ENCODE results near the gene ZNF664. TPM values are rescaled to one million over a fixed set of nuclear protein-coding genes. Genes with fewer than 3 reads are reported as not detected.

The ZNF664 gene
- total and polyA plus RNA-seq, 10 of the 15 experiments (the other 5 are each of a cell fraction or from before 2014, with no cell fraction given) = 1.8 to 65.6 (median 30.8) TPM

- H3K36me3 ChIP-seq (ENCODE audit: control insufficient read depth in 2 of 2, insufficient read depth in 2 of 2, low read length in 1 of 2) = peaks cover 4 to 6% of the 10 kb centered on the region in 2 experiments
- SMC1A ChIA-PET (ENCODE audit: uncharacterized antibody, unreplicated experiment) = interaction anchor here (3.1 kb wide), 1 partner anchor 12 kb away, joined by 11 read pairs; no protein-coding TSS in a partner anchor
- in situ Hi-C loops (cut with MboI) = no loop called here
- RAD21 ChIA-PET (ENCODE audit: unreplicated experiment) = no interaction called here
- H3K27ac ChIP-seq (ENCODE audit: control insufficient read depth, insufficient read depth) = no peak overlapping the region
- H3K4me2 ChIP-seq (ENCODE audit: control insufficient read depth, insufficient read depth) = no peak overlapping the region
- no peaks in the 10 kb centered on the region for H3K79me2 ChIP-seq (ENCODE audit: control insufficient read depth, insufficient read depth, low read length)
- H4K20me1 ChIP-seq (ENCODE audit: control insufficient read depth, insufficient read depth) = no peaks in the 10 kb centered on the region; the same call in 1 of the 2 replicates
- intact Hi-C loops (cut with micrococcal nuclease; ENCODE audit: unreplicated experiment) = no loop called here
- DNase-seq (ENCODE audit: low read depth, low spot score) (no peak), ATAC-seq (no peak), FAIRE-seq (no peak)
- no peak for TF ChIP-seq YY1 (IDR thresholded peaks at IDR 0.05; ENCODE audit: low read depth, low read length)
- TF ChIP-seq TBL1XR1 (IDR thresholded peaks at IDR 0.05; ENCODE audit: low read depth, low read length) = no peak
- no peak for TF ChIP-seq KDM1A (IDR thresholded peaks at IDR 0.05; ENCODE audit: borderline replicate concordance)
- TF ChIP-seq ASH2L (IDR thresholded peaks at IDR 0.05; ENCODE audit: borderline replicate concordance, low read depth) = no peak
- no peak for TF ChIP-seq CHD1 (IDR thresholded peaks at IDR 0.05; ENCODE audit: low read depth, low read length)
- TF ChIP-seq MYB (IDR thresholded peaks at IDR 0.05; ENCODE audit: borderline replicate concordance, low read depth, low read length) = no peak
- TF ChIP-seq SREBF2 (IDR thresholded peaks at IDR 0.05; ENCODE audit: low read length) = no peak
- TF ChIP-seq USF2 (IDR thresholded peaks at IDR 0.05; ENCODE audit: borderline replicate concordance, low read depth, low read length) = no peak
- TF ChIP-seq CBX5 (IDR thresholded peaks at IDR 0.05; ENCODE audit: low read depth) = no peak
- TF ChIP-seq ELK1 (IDR thresholded peaks at IDR 0.05; ENCODE audit: low read depth, low read length) = no peak
- TF ChIP-seq CBX3 (IDR thresholded peaks at IDR 0.05; ENCODE audit: borderline replicate concordance, low read depth) = no peak
- TF ChIP-seq ESRRA (IDR thresholded peaks at IDR 0.05; ENCODE audit: low read length) = no peak
- no peak for TF ChIP-seq PAX8 (IDR thresholded peaks at IDR 0.05)
- no peak for TF ChIP-seq SMARCA5 (IDR thresholded peaks at IDR 0.05)
- no peak for TF ChIP-seq E2F8 (IDR thresholded peaks at IDR 0.05; ENCODE audit: low read depth, partially characterized antibody)
- no peak overlapping the region for H3K9ac ChIP-seq (ENCODE audit: control insufficient read depth, insufficient read depth, low read length)
- 96% methylated on average over 5 of the region's 5 CpGs for WGBS (ENCODE audit: insufficient coverage, insufficient replicate concordance, low lambda C conversion rate, missing lambda C conversion rate)
- no peaks in the 10 kb centered on the region for H3K27me3 ChIP-seq (replicated peaks in 1 of 2; ENCODE audit: control insufficient read depth in 2 of 2, insufficient read depth in 2 of 2, low read length in 1 of 2)
- CTCF ChIA-PET = interaction anchor here (0.9 to 4.5 kb wide), 3 partner anchors 11 to 14 kb away, joined by 3 to 18 read pairs (median 3); no protein-coding TSS in a partner anchor
- no peak overlapping the region for H2AFZ ChIP-seq (ENCODE audit: control insufficient read depth, low read depth, low read length)
- no peaks in the 10 kb centered on the region for H3K9me3 ChIP-seq (replicated peaks; ENCODE audit: control insufficient read depth, insufficient read depth, low read length)
- no peak overlapping the region for H3K4me3 ChIP-seq
- no TSS peak for BruUV-seq (replicated peaks)
- POLR2A ChIA-PET = no interaction called here
- no peaks in the 10 kb centered on the region for H3K4me1 ChIP-seq (ENCODE audit: control insufficient read depth, insufficient read depth, low read length)
Measured at GRCh38 chr12:123997908-123998307, 24.9 kb downstream of the ZNF664 start.

Data from GM12878 (cell line).